Large intestine (tissue), 3 donors: ENCODE measurements around the gene PEX7. TPM values are rescaled to one million over a fixed set of nuclear protein-coding genes. Genes with fewer than 3 reads are reported as not detected.

Experiments
- DNase-seq, 2 donors: peaks; one replicate each; pipeline versions ENCODE4 v3.0.0 to v3.0.0-alpha.2; 2013
- H3K27ac ChIP-seq: one replicate; pipeline ENCODE4 v1.5.1; 2013; ENCODE audit warnings: low read length
- H3K27me3 ChIP-seq: 2 replicates; pipeline ENCODE4 v1.6.1; 2013; ENCODE audit warnings: low read length; ENCODE audit not compliant: control insufficient read depth, insufficient read depth
- H3K36me3 ChIP-seq: 2 replicates; pipeline ENCODE4 v1.6.1; 2013; ENCODE audit warnings: low read length; ENCODE audit not compliant: control insufficient read depth, insufficient read depth
- H3K4me1 ChIP-seq: one replicate; pipeline ENCODE4 v1.6.1; 2013; ENCODE audit warnings: low read length; ENCODE audit not compliant: control insufficient read depth, insufficient read depth
- H3K4me3 ChIP-seq: one replicate; pipeline ENCODE4 v1.5.1; 2013; ENCODE audit warnings: low read length
- H3K9me3 ChIP-seq: one replicate; pipeline ENCODE4 v1.6.1; 2013; ENCODE audit warnings: mild to moderate bottlenecking, low read depth, low read length, moderate library complexity; ENCODE audit not compliant: control insufficient read depth
- WGBS: methylation state at CpG from one replicate; pipeline ENCODE4 v1.1.5; 2013; ENCODE audit warnings: low lambda C conversion rate; ENCODE audit not compliant: insufficient coverage; 5-methylcytosine and 5-hydroxymethylcytosine counted together
- polyA plus RNA-seq: library from polyadenylated mRNA; unstranded; fragments of 120-200 nt; gene quantifications from one replicate; pipeline ENCODE4 v1.2.1, GENCODE V29; 2013

PEX7 gene
- polyA plus RNA-seq, 1 donor: 14.7 TPM

GRCh38 chr6:136790411-136791295, 31.7 kb upstream of the PEX7 start:
- Histone ChIP-seq H3K4me1 (peaks cover 11% of the 10 kb centered on the region), H3K27me3 (no peaks in the 10 kb centered on the region), H3K27ac (peak overlapping the region; percentile 44), H3K36me3 (no peaks in the 10 kb centered on the region), H3K9me3 (no peaks in the 10 kb centered on the region), H3K4me3 (peak overlapping the region; percentile 70)
- WGBS: 75% methylated on average over 2 of the region's 7 CpGs
- no peak for DNase-seq

- Histone ChIP-seq H3K27ac (peak overlapping the region; percentile 44), H3K4me1 (peaks cover 11% of the 10 kb centered on the region)
- 40% methylated on average over 3 of the region's 62 CpGs for WGBS
Observed at GRCh38 chr6:136791296-136792094, 30.9 kb upstream of the PEX7 start.

GRCh38 chr6:136792095-136792409, 30.3 kb upstream of the PEX7 start:
- WGBS: no CpG with 5 or more reads among the region's 46 CpGs
- Histone ChIP-seq H3K9me3 (no peaks in the 10 kb centered on the region), H3K4me3 (peak overlapping the region; percentile 97), H3K4me1 (peaks cover 11% of the 10 kb centered on the region), H3K36me3 (no peaks in the 10 kb centered on the region), H3K27me3 (no peaks in the 10 kb centered on the region), H3K27ac (peak overlapping the region; percentile 44)
- no peak for DNase-seq

More at GRCh38 chr6:136791296-136792094, 30.9 kb upstream of the PEX7 start:
- peak overlapping the region; percentile 70 for H3K4me3 ChIP-seq
- H3K36me3 ChIP-seq: no peaks in the 10 kb centered on the region
- H3K9me3 ChIP-seq: no peaks in the 10 kb centered on the region
- peak; percentile 68 to 83 for DNase-seq
- H3K27me3 ChIP-seq: no peaks in the 10 kb centered on the region

- no CpG with 5 or more reads among the region's 89 CpGs for WGBS
Observed at GRCh38 chr6:136792410-136793262, 29.8 kb upstream of the PEX7 start, which contains the start of gene MAP3K5. Gene MAP3K5 (minus strand): TSS chr6:136792477. CDS start chr6:136792157, 320 bp downstream.

GRCh38 chr6:136793363-136793762, 29.0 kb upstream of the PEX7 start:
- Histone ChIP-seq H3K9me3 (no peaks in the 10 kb centered on the region), H3K4me3 (peak overlapping the region; percentile 97), H3K27ac (peak overlapping the region; percentile 98), H3K36me3 (no peaks in the 10 kb centered on the region), H3K4me1 (peaks cover 2% of the 10 kb centered on the region), H3K27me3 (no peaks in the 10 kb centered on the region)
- DNase-seq: no peak
- 40% methylated on average over 5 of the region's 8 CpGs for WGBS

More at GRCh38 chr6:136792410-136793262, 29.8 kb upstream of the PEX7 start, which contains the start of gene MAP3K5:
- no peaks in the 10 kb centered on the region for H3K27me3 ChIP-seq
- peak within 1 kb of the TSS; percentile 97 for H3K4me3 ChIP-seq
- DNase-seq: peak; percentile 85 to 94
- H3K4me1 ChIP-seq: peaks cover 7% of the 10 kb centered on the region
- peak within 1 kb of the TSS; percentile 98 for H3K27ac ChIP-seq
- no peaks in the 10 kb centered on the region for H3K9me3 ChIP-seq
- H3K36me3 ChIP-seq: no peaks in the 10 kb centered on the region

GRCh38 chr6:136795386-136795785, 27.0 kb upstream of the PEX7 start:
- no peak for DNase-seq
- H3K4me3 ChIP-seq: no peak overlapping the region
- H3K27me3 ChIP-seq: no peaks in the 10 kb centered on the region
- no peaks in the 10 kb centered on the region for H3K9me3 ChIP-seq
- no peaks in the 10 kb centered on the region for H3K4me1 ChIP-seq
- 92% methylated on average over 2 of the region's 2 CpGs for WGBS
- H3K36me3 ChIP-seq: no peaks in the 10 kb centered on the region
- no peak overlapping the region for H3K27ac ChIP-seq

GRCh38 chr6:136795996-136796395, 26.4 kb upstream of the PEX7 start:
- Histone ChIP-seq H3K36me3 (no peaks in the 10 kb centered on the region), H3K27me3 (no peaks in the 10 kb centered on the region), H3K4me1 (no peaks in the 10 kb centered on the region), H3K27ac (no peak overlapping the region), H3K4me3 (no peak overlapping the region), H3K9me3 (no peaks in the 10 kb centered on the region)
- DNase-seq: no peak
- 86% methylated on average over 3 of the region's 5 CpGs for WGBS

GRCh38 chr6:136798044-136798443, 24.3 kb upstream of the PEX7 start:
- Histone ChIP-seq H3K4me1 (no peaks in the 10 kb centered on the region), H3K36me3 (no peaks in the 10 kb centered on the region), H3K4me3 (no peak overlapping the region), H3K27me3 (no peaks in the 10 kb centered on the region), H3K27ac (no peak overlapping the region), H3K9me3 (no peaks in the 10 kb centered on the region)
- no peak for DNase-seq
- no CpG with 5 or more reads among the region's 1 CpG for WGBS

- WGBS: 92% methylated on average over 2 of the region's 2 CpGs
- no peak for DNase-seq
- no peaks in the 10 kb centered on the region for H3K9me3 ChIP-seq
- H3K4me3 ChIP-seq: no peak overlapping the region
- no peaks in the 10 kb centered on the region for H3K27me3 ChIP-seq
- H3K4me1 ChIP-seq: no peaks in the 10 kb centered on the region
- H3K27ac ChIP-seq: no peak overlapping the region
- H3K36me3 ChIP-seq: no peaks in the 10 kb centered on the region
Observed at GRCh38 chr6:136801581-136801980, 20.8 kb upstream of the PEX7 start.

GRCh38 chr6:136803608-136804007, 18.8 kb upstream of the PEX7 start:
- DNase-seq: no peak
- H3K36me3 ChIP-seq: no peaks in the 10 kb centered on the region
- no CpG with 5 or more reads among the region's 1 CpG for WGBS
- no peaks in the 10 kb centered on the region for H3K4me1 ChIP-seq
- H3K4me3 ChIP-seq: no peak overlapping the region
- H3K27ac ChIP-seq: no peak overlapping the region
- H3K9me3 ChIP-seq: no peaks in the 10 kb centered on the region
- no peaks in the 10 kb centered on the region for H3K27me3 ChIP-seq
